ENCODE data around the gene SLC49A3.

GRCh38 chr4:692771-693554 lies 4.0 kb upstream of the SLC49A3 start:
- no peak for TF ChIP-seq CTCF (conservative IDR thresholded peaks at IDR 0.05; ENCODE audit: low read depth, low read length)
- no peak for TF ChIP-seq EZH2 (IDR thresholded peaks at IDR 0.05; ENCODE audit: borderline replicate concordance, low read depth, low read length, poor library complexity, severe bottlenecking)

Data from A673 (cell line).